GM21528 (cell line): ENCODE measurements around the gene OR51A2.
"Not testable (repeated sequence)": the region's sequence is repeated elsewhere in the genome, so short reads cannot be mapped to it uniquely, and the experiment has no call there.

Source experiments
- ATAC-seq: cut with Tn5 transposase; IDR thresholded peaks from one replicate; pipeline ENCODE4 v1.9.1; 2021; ENCODE audit warnings: mild to moderate bottlenecking, moderate library complexity; ENCODE audit not compliant: unreplicated experiment, low FRiP score

The OR51A2 gene, protein sequence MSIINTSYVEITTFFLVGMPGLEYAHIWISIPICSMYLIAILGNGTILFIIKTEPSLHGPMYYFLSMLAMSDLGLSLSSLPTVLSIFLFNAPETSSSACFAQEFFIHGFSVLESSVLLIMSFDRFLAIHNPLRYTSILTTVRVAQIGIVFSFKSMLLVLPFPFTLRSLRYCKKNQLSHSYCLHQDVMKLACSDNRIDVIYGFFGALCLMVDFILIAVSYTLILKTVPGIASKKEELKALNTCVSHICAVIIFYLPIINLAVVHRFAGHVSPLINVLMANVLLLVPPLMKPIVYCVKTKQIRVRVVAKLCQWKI

DNA sequence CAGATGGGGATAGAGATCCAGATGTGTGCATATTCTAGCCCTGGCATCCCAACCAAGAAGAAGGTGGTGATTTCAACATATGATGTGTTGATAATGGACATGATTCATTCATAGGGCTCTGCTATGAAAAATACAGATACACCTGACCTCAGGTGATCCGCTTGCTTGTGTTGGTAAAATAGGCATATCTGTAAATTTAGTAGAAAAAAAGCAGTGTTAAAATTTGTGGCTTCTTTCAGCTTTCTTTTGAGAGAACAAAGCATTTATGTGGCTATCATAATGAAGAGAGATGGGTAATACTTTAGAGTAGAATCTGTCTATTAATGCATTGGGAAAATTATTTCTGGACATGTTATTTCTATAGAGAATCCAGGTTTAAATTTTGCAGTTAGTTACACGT is at the start of gene OR51A2:
Gene OR51A2 (minus strand): TSS at position 101 of the 400 bp plus-strand sequence. CDS start 0 bp downstream, at position 101.
- not testable (repeated sequence) for ATAC-seq

DNA sequence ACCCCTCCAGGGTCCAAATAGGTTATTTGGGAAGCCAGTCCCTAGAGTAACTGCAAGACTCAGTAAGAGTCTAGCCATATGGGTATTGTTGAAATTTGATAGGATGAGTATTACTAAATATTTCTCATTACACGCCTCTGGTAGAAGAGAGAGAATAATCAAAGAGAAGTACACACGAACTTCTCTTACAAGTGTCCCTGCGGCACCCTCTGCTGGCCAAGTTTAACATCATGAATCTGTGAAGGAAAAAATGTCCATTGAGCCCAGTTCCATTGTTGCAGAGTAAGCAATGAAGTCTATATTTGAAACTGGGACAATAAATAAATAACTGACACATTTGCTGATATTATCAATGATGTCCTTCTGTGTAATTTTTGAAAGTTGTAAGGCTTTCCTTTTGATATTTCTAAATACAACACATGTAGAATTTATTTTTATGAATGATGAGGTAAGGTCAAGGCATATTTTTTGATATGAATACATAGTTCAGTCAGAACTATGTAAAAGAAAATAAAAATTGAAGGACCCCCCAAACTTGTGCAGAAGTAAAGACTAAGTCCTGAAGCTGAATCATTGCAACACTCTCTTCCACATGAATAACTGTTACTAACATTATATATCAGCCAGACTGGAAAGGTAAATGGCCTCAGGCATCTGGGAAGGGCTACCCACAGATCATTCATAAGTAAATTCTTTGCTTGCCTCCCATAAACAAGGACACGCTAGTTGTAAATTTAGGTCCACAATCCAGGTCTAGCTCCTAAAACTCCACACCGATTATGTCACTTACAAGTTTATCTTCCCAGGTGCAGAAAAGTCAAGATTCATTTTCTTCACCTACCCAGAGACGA is 49.1 kb upstream of the OR51A2 start:
- peak; percentile 60 for ATAC-seq

DNA sequence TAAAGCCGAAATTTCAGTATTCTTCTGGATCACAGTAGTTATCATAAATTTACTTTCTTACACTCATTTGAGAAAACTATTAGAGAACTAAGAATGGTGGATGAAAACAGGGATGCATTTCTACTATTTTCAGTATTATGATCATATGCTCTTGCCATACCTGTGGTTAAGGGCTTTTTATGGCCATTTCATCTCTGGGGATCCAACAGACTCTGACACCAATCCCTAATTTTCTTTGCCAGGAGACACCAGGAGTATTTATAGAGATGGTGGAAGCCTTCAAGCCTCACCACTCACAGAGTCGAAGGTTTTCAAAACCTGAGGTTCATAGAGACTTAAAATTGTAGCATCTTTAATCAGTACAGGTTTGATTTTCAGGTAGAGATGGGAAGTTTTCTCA is 39.0 kb upstream of the OR51A2 start, which contains the start of gene OR51L1:
Gene OR51L1 (plus strand): TSS at position 301 of the 400 bp plus-strand sequence. CDS start 4,132 bp downstream, outside the sequence.
- ATAC-seq: no peak

DNA sequence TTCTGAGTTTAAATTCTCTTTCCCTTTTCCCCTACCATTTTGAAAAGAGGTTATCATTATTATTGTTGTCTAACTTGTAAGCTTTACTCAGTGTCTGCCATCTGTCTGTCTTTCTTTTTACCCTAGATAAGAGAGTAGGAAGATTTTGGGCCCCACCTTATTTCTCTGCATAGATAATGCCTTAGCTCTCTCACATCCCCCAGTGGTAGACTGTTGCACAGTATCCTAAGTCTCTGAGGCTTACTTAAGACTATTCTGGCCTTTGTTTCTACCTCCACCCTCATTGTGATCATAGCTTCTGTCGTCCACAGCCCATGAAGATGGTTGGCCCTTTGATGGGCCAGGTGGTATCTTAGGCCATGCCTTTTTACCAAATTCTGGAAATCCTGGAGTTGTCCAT is 35.5 kb upstream of the OR51A2 start:
- ATAC-seq: no peak

DNA sequence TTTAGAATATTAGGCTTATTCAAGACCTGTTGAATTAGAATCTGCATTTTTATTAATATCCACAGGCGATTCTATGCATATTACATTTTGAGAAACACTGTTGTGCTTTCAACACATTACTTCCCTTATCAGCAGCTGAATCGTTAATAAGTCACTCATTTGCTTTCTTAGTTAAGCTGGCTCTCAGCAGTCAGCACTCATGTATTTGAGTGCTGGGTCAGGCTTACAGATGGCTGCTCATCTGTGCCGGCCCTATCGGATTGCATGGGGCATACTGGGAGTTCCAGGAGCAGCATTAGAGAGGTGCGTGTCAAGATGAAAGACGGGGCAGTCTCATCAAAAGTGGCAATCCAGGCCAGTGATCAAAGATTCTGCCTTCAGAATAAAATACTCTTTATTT is 28.3 kb upstream of the OR51A2 start:
- ATAC-seq: no peak

DNA sequence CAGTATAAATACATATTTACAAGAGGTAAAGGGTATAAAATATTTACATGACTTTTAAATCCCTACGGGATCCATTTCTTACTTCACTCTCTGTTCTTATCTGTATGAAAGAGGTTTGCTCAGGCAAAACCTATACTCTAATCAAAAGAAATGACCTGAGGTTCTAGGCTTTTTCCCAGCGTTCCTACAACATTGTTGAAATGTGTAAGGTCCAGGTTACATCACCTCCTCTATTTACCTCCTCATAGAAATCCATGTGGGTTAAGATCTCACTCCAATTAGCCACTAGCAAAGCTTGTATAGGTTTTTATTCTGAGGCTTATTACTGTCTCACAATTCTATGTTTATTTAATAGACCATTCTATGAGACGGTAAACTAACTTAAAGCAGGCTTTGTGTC is 27.2 kb upstream of the OR51A2 start:
- ATAC-seq: no peak

DNA sequence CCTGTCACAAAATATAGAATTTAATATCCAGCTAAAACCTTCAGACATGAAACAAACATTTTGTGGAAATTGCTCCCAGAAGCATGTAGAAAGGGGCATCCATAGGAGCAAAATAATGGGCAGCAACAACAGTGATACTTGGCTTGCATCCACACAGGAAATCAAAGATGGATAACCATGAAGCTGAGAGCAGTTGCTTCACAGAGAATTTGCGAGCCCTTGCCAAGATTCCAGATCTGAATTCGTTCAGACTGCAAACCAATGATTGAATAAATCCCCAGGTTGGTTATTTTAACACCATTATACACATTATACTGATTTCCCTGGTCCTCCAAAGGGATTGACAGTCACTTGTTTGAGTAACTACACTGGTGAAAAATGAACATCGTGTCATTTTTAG is 23.5 kb upstream of the OR51A2 start:
- ATAC-seq: no peak

DNA sequence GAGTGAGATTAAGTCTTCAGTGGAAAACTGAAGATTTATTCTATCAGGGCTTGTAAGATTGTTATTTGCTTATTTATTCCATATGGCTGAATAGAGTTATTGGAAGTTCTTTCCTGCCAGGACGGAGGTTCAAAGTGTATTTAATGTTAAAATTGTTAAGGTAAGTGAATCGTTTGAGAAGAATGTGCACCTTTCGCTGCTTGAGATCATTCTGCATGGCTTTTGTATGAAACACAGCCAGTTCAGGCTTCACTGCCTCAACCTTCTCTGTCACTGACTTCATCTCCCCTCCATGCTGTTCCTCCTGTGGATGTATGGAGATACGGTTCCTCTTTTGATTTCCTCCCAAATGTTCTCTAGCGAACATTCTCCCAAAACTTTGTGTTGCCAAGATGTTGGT is 19.9 kb upstream of the OR51A2 start:
- ATAC-seq: no peak

DNA sequence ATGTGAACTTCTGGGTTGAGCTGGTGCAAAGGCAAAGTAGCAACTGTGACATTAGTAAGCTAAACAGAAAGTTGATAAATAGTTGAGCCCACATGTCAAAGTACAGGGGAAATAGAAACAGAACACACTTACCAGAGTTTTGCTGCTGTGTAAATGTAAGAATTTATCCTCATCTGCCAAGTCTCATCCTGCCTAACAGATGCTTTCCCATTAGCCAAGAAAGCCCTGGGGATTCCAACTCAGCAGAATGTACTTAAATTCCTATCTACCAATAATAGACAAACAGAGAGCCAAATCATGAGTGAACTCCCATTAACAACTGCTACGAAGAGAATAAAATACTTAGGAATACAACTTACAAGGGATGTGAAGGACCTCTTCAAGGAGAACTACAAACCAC is 7.3 kb upstream of the OR51A2 start:
- no peak for ATAC-seq

DNA sequence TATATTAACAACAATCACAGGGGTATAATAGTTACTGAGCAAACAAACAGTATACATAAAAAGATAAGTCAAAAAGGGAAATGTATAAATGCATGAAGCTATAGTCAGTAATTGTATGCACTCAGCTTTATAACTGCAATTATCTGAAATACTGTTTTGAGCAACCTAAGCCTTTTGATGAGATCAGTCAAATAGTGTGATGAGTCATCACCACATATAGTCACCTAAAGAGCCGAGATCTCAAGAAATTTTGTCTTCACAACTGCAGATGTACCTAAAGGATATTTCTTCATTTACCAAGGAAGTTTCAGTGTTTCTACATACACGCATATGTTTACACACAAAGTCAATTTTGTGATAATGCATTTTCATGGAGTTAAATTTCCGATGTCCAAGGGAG is 5.4 kb upstream of the OR51A2 start:
- no peak for ATAC-seq

DNA sequence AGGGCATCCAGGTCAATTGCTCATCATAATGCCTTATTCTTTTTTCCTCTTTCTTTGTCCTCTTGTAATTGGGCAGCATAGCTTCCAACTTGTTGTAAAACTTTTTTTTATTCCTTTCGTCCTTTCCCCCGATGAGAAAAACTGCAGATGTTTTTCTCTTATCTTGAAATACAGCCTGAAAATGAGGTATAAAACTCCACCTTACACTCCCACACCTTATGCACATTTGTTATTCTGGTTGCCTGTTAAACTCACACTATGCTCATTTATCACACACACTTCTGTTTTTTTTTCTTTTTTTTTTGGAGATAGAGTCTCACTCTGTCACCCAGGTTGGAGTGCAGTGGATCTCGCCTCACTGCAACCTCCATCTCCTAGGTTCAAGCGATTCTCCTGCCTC is 1.9 kb upstream of the OR51A2 start:
- no peak for ATAC-seq

DNA sequence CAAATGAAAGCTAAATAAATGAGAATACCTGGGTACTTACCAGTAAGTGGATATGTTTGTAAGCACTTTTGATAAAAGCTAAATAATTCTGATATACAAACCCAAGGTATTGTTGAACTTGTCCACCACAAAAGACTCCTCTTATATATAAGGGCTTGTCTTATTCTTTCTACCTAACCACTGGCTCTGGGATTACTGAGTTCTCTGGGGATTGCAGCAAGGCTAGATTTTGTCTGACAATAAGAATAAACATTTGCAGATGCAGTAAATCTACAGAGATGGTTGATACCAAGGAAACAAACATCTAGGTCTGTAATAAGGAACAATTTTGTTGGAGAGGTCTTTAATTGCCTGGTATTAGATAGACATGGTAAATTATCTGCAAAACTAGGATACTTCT is 8.0 kb downstream of the OR51A2 start, which contains the start of gene OR51A4:
Gene OR51A4 (minus strand): TSS at position 101 of the 400 bp plus-strand sequence. CDS start 505 bp downstream, outside the sequence.
- ATAC-seq: no peak

DNA sequence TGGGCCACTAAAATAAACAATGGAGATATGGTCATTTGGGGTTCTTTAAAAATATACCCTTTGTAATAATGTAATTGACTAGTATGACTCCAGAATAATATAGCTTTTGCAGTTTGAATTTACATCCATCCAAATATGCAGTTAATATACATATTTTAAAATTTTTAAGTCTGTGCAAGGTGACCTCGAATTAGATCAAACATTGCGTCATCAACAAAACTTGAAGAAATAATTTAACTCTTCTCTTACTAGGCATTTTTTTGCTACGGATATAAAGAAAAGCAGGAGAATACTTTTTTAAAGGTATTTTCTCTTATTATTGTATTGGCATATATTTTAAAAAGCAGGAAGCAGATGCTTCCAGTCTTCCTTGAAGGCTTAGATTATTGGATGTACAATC is 18.8 kb downstream of the OR51A2 start:
- no peak for ATAC-seq

DNA sequence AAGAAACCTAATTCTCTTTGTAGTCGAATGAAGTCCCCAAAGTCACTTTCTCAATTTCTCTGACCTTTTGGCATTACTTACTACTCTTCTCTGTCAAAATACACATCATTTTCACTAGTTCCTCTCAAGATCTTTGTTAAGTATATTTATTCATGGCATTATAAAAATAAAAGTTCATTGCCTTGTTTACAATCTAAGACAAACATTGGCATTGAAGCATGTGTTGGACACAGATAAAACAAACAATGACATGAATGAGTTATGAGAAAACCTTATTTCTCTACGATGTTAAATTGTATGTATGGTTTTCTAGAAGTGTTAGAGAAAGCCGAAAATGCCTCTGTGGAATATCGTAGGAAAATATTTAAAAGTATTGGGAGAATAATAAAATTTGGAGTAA is 22.8 kb downstream of the OR51A2 start:
- no peak for ATAC-seq

DNA sequence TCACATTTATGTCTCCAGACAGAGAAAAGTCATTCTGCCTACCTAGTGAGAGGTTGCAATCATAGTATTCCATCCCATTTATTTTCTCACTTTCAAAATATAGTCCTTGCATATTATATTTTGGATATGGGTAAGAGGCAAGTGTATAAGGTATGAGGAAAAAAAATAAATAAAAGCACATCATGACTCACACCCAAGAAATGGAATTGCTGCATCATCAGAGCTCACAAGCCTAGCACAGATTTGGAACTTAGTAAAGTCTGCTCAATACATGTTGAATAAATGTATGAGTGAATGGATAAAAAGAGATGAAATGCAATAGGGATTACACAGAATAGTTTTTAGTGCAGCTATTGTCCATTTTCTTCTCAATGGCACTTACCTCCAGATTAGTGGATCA is 28.9 kb downstream of the OR51A2 start:
- no peak for ATAC-seq

DNA sequence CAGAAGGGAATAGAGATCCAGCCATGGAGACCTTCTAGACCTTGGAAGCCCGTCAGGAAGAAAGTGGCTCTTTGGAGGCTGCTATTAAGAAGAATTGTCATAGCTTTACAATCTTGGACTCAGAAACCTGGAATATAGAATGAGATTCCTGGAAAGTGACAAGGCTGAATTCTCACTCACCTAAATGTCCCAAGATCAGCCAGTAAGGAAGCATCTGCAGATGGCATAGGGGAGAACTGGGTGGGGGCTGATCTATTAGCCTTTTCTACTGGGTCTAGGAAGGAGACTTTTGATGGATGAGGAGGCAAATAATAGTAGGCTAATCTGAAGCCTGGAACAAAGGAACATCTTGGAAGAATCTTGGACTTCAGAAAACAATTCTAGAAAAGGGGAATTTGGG is 31.3 kb downstream of the OR51A2 start, which contains the start of gene OR51G1:
Gene OR51G1 (minus strand): TSS at position 101 of the 400 bp plus-strand sequence. CDS start 0 bp downstream, at position 101.
- ATAC-seq: no peak

DNA sequence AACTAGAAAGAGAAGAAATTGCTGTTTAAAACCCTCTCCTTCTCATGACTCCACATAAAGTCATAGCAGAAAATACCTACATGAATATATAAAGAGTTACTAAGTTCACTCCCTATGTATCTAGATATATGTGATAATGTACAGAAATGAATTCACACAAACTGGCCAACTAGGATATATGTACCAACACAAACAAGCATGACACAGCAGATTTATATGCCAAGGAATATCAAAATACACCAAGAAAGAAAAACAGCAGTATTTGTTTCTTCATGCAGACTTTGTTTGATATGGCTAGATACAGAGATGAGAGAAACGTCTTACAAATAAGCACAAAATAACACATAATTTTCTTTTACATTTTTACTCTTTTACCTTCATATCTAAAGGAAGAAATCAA is 33.2 kb downstream of the OR51A2 start:
- no peak for ATAC-seq

DNA sequence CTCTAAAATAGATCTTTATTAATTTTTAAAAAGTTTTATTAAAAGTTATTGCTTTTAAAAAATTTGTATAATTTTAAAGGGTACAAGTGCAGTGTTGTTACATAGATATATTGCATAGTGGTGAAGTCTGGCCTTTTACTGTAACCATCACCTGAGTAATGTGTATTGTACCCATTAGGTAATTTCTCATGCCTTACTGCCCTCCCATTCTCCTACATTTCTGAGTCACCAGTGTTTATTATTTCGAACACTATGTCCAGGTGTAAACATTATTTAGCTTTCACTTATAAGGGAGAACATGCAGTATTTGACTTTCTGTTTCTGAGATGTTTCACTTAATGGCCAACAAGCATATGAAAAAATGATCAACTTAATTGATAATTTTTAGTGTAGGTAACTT is 33.7 kb downstream of the OR51A2 start:
- ATAC-seq: no peak

DNA sequence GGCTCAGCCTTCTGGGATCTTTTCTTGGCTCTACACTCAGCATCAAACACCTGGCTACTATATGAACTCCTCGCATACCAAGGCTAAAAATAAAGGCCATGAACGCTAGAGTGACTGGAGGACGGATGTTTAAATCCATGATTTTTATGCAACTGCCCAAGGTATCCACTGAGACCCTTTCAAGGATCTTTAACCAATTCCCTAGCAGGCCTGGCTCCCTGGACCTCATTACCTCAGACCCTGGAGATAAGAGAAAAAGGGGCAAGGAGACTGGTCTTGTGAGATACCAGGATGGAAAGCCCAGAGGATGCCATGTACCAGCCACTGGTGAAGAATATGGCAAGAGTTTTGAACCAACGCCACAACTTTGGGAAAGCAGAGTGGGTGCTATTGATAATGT is 36.3 kb downstream of the OR51A2 start, which contains the start of gene OR51G2:
Gene OR51G2 (minus strand): TSS at position 101 of the 400 bp plus-strand sequence. CDS start 3,687 bp downstream, outside the sequence.
- no peak for ATAC-seq

DNA sequence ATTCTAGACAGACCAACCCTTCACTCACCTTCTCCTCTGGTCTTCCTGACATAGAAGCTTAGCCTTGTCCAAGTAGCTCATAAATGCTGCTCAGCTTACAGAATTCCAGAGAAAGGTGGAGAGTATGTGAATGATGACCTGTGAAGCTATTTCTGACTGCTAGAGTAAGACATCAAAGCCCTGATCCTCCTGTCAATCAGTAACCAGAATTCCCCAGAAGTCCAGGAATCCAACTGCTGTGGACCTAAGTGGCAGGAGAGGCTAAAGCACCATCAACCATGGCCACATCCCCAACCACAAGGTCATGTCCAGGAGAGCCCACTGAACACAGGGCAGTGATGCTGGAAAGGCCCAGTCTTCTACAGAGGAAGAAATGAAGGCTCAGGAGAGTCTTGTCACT is 38.9 kb downstream of the OR51A2 start:
- no peak for ATAC-seq
